PFSK-1 (cell line): ENCODE data around the gene C2.
"Not testable (repeated sequence)": the region's sequence is repeated elsewhere in the genome, so short reads cannot be mapped to it uniquely, and the experiment has no call there.

Experiments used
- FOXP2 ChIP-seq: optimal IDR thresholded peaks from 2 replicates; pipeline ENCODE3; 2011; ENCODE audit warnings: borderline replicate concordance, control low read depth, inconsistent platforms; ENCODE audit not compliant: insufficient read depth; ENCODE audit errors: extremely low read length, extremely low read depth
- POLR2AphosphoS5 ChIP-seq: IDR thresholded peaks from 2 replicates; pipeline ENCODE4 v1.6.1; 2012; ENCODE audit warnings: low read depth, mild to moderate bottlenecking, control low read depth, low read length, moderate library complexity
- REST ChIP-seq, 2 experiments: IDR thresholded peaks; 2 replicates each; pipeline versions ENCODE4 v1.6.1 to v1.8.0; 2011 to 2012; ENCODE audit warnings: low read depth in 2 of 2, low read length in 2 of 2, control low read depth in 1 of 2, inconsistent platforms in 1 of 2, mild to moderate bottlenecking in 1 of 2, moderate library complexity in 1 of 2; ENCODE audit not compliant: insufficient read depth in 1 of 2
- SIN3A ChIP-seq: IDR thresholded peaks from 2 replicates; pipeline ENCODE4 v1.6.1; 2012; ENCODE audit warnings: mild to moderate bottlenecking, low read length, moderate library complexity, borderline replicate concordance; ENCODE audit not compliant: insufficient read depth
- TAF1 ChIP-seq: IDR thresholded peaks from 2 replicates; pipeline ENCODE4 v1.6.1; 2012; ENCODE audit warnings: low read length, control low read depth, borderline replicate concordance; ENCODE audit not compliant: insufficient read depth

C2 gene

GRCh38 chr6:31977816-31978431, 50.4 kb downstream of the C2 start:
- no peak for TF ChIP-seq TAF1
- no peak for TF ChIP-seq FOXP2
- no peak for TF ChIP-seq REST (IDR thresholded peaks at IDR 0.05; ENCODE audit: insufficient read depth in 1 of 2, low read depth in 2 of 2, low read length in 2 of 2)
- TF ChIP-seq SIN3A = no peak
- TF ChIP-seq POLR2AphosphoS5 = no peak

GRCh38 chr6:31978831-31979230, 51.3 kb downstream of the C2 start:
- TF ChIP-seq SIN3A = no peak
- no peak for TF ChIP-seq FOXP2
- no peak for TF ChIP-seq POLR2AphosphoS5

GRCh38 chr6:31979238-31979898, 51.9 kb downstream of the C2 start:
- TF ChIP-seq TAF1 = no peak
- TF ChIP-seq REST (IDR thresholded peaks at IDR 0.05; ENCODE audit: insufficient read depth in 1 of 2, low read depth in 2 of 2, low read length in 2 of 2) = no peak
- TF ChIP-seq FOXP2 = no peak
- TF ChIP-seq SIN3A = no peak
- TF ChIP-seq POLR2AphosphoS5 = no peak

- TF ChIP-seq POLR2AphosphoS5; FOXP2; REST (IDR thresholded peaks at IDR 0.05; ENCODE audit: insufficient read depth in 1 of 2, low read depth in 2 of 2, low read length in 2 of 2): not testable (repeated sequence)
Observed at GRCh38 chr6:31981744-31982143, 54.2 kb downstream of the C2 start, which contains the start of gene C4A. Gene C4A, plus strand, starts transcription at chr6:31982057. Its CDS starts 51 bp downstream, at chr6:31982108.
